GM21529 (cell line): ENCODE data around the gene MYH14.

Experiments
- ATAC-seq: cut with Tn5 transposase; IDR thresholded peaks from one replicate; pipeline ENCODE4 v1.9.1; 2021; ENCODE audit not compliant: unreplicated experiment

MYH14 gene

GRCh38 chr19:50192463-50193211 lies 10.8 kb upstream of the MYH14 start:
- ATAC-seq: no peak

- no peak for ATAC-seq
These were observed 8.2 kb upstream of the MYH14 start for GRCh38 chr19:50195224-50195623.

GRCh38 chr19:50196322-50196932 lies 7.0 kb upstream of the MYH14 start:
- ATAC-seq: no peak

GRCh38 chr19:50197348-50197747 lies 6.1 kb upstream of the MYH14 start:
- no peak for ATAC-seq

GRCh38 chr19:50198431-50199258 lies 4.8 kb upstream of the MYH14 start:
- no peak for ATAC-seq

- ATAC-seq: no peak
These were observed 4.2 kb upstream of the MYH14 start for GRCh38 chr19:50199259-50199555.

GRCh38 chr19:50202386-50202785 lies 1.0 kb upstream of the MYH14 start:
- ATAC-seq: no peak

- ATAC-seq: no peak
These were observed 501 bp upstream of the MYH14 start for GRCh38 chr19:50202962-50203280.

- no peak for ATAC-seq
These were observed 633 bp downstream of the MYH14 start for GRCh38 chr19:50204081-50204428.

- ATAC-seq: no peak
These were observed 1.6 kb downstream of the MYH14 start for GRCh38 chr19:50204811-50205675.

- ATAC-seq: no peak
These were observed 2.3 kb downstream of the MYH14 start for GRCh38 chr19:50205681-50206138.

- ATAC-seq: no peak
These were observed 2.8 kb downstream of the MYH14 start for GRCh38 chr19:50206191-50206590.

GRCh38 chr19:50207730-50208129 lies 4.3 kb downstream of the MYH14 start:
- ATAC-seq: no peak

- no peak for ATAC-seq
These were observed 5.7 kb downstream of the MYH14 start for GRCh38 chr19:50209131-50209530.

GRCh38 chr19:50210425-50210824 lies 7.0 kb downstream of the MYH14 start:
- ATAC-seq: no peak

GRCh38 chr19:50213925-50214324 lies 10.5 kb downstream of the MYH14 start:
- ATAC-seq: no peak

GRCh38 chr19:50214699-50215543 lies 11.5 kb downstream of the MYH14 start:
- ATAC-seq: no peak

GRCh38 chr19:50215820-50216219 lies 12.4 kb downstream of the MYH14 start:
- ATAC-seq: no peak

GRCh38 chr19:50221087-50221486 lies 17.7 kb downstream of the MYH14 start:
- no peak for ATAC-seq

- ATAC-seq: no peak
These were observed 19.4 kb downstream of the MYH14 start for GRCh38 chr19:50222691-50223438.
